GM21786 (cell line): Measurements from ENCODE around the gene JADE3.

Experiments used
- ATAC-seq: cut with Tn5 transposase; IDR thresholded peaks from one replicate; pipeline ENCODE4 v1.9.1; 2021; ENCODE audit not compliant: unreplicated experiment

Gene JADE3

GRCh38 chrX:46992070-46992469 lies 79.8 kb downstream of the JADE3 start:
- no peak for ATAC-seq

GRCh38 chrX:46994096-46994495 lies 81.9 kb downstream of the JADE3 start:
- no peak for ATAC-seq

DNA sequence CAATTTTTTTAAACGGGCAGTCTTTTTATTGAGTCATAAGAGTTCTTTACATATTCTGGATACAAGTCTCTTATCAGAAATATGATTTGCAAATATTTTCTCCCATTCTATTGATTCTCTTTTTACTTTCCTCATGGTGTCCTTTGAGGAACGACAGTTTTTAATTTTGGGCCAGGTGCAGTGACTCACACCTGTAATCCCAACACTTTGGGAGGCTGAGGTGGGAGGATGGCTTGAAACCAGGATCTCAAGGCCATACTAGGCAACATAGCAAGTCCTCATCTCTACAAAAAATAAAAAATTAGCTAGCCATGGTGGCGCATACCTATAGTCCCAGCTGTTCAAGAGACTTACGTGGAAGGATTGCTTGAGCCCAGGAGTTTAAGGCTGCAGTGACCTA lies 99.9 kb downstream of the JADE3 start:
- no peak for ATAC-seq

DNA sequence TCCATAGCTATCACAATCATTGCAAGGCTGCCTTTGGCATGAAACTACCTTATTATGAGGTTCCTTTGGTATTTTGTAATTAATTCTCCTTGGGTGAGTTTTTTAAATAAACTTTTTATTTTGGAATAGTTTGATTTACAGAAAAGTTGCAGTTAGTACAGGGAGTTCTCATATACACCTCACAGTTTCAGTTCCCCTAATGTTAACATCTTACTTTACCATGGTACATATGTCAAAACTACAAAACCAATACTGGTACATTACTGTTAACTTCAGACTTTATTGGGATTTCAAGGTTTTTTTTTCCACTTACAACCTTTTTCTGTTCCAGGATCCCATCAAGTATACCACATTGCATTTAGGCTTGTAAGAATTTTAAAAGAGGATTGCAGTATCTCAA lies 114.0 kb downstream of the JADE3 start:
- ATAC-seq, result no peak

- no peak for ATAC-seq
Measured at GRCh38 chrX:47030339-47030738, 118.1 kb downstream of the JADE3 start.

DNA sequence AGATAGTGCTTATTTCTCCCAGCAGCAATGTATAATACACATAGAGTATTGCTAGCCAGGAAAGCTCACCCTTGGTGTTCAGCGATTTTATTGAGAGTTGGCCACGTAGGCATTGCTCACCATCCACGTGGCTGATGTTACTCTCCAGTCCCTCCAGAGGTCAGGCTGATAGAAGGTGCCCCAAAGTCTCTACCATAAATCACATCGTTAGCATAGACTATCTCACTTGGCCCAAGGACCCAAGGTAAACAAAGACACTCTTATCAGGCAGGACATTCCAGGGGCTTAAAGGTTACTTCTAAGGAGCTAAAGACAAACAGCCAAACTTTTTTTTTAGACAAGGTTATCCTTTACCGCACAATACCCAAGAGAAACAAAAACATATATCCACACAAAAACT lies 135.8 kb downstream of the JADE3 start:
- ATAC-seq, result no peak

- ATAC-seq, result no peak
Measured at GRCh38 chrX:47059142-47059874, 147.1 kb downstream of the JADE3 start.

DNA sequence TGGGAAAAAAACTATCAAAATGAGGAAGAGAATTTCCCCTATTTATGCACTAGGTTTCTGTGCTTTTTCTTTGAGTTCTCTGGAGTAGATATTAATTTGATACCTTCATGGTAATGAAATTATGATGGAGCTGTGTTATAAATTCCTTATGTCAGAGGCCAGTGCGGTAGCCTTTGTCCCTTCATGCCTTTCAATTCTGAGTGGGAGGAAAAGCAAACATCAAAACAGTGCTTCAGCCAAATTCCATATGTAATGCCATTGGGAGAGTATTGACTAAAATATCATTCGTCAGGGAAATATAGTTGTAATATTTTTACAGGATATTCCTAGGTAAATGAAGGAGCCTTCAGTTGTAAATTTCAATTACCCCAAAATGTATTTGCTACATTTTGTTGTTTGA lies 148.5 kb downstream of the JADE3 start:
- ATAC-seq, result no peak

GRCh38 chrX:47061238-47061919 lies 149.2 kb downstream of the JADE3 start:
- ATAC-seq, result no peak

DNA sequence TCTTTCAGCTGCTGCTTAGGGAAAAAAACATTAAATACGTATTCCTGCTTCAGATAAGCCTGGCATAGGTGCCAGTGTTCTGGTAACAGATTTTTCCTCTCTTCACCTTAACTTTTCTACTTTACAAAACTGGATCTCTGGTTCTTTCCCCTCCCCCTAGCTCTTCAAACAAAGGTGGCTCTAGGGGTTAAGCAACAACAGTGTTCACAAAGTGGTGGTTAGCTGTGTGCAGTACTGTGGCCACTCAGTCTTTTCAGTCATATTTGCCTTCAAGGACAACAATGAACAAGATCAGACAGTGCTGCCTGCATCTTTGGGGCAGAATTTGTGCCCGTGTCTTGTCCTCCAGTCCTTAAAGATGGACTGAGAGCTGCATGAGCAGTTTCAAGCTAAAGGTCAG lies 151.0 kb downstream of the JADE3 start:
- ATAC-seq, result no peak

DNA sequence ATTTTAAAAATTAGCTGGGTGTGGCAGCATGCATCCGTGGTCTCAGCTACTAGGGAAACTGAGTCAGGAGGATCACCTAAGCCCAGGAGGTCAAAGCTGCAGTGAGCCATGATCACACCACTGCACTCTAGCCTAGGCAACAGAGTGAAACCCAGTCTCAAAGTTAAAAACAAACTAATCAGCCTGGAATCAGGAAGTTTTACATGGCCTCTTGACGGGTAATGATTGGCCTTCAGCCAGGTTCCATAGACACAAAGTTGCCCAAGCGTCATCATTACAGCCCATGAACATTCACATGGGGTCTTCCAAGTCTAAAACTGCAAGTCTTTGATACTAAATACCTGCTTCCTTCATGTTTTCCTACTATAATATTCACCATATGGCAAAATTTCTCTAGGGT lies 156.0 kb downstream of the JADE3 start:
- no peak for ATAC-seq

GRCh38 chrX:47068720-47069119 lies 156.5 kb downstream of the JADE3 start:
- ATAC-seq, result no peak

DNA sequence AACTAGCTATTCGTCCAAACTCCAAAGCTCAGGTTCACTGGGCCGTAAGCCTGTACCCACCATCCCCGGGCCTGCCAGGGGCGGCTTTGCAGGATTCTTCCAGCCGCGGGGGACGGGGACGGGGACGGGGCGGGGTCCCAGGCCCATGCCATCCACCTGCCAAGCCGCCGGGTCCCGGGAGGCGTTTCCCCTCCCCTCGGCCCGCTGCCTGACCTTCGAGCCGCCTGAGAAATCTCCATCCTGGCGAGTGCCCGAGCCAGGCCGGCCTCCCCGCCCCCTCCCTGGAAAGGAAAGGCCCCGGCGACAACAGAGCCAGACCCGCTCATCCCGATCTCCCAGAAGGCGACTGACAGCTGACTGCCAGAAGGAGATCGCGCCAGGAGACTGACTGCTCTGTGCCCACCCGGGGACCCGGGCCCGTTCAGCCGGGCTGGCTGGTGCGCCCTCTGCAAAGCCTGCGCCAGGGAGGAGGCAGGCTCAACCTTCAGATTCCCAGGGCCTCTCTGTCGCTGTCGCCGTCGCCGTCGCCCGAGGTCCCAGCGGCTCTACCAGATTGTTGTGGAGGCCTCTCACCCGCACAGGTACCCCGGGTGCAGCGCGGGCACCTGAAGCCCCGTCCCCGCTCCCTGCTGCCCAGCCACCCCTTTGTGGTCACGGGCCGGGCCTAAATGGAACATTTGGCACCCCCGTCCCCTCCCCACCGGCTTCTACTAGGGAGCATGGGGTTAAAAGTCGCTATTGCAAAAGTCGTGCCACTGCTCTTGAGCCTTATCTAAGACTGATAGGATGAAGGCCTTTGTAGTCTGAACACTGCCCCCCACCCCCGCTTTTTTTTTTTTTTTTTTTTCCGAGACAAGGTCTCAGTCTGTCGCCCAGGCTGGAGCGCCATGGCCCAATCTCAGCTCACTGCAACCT lies 166.2 kb downstream of the JADE3 start, which contains the start of gene RGN:
RGN (plus strand) TSS at position 315 of the 915 bp plus-strand sequence. CDS start 2,702 bp downstream, outside the sequence.
- no peak for ATAC-seq

DNA sequence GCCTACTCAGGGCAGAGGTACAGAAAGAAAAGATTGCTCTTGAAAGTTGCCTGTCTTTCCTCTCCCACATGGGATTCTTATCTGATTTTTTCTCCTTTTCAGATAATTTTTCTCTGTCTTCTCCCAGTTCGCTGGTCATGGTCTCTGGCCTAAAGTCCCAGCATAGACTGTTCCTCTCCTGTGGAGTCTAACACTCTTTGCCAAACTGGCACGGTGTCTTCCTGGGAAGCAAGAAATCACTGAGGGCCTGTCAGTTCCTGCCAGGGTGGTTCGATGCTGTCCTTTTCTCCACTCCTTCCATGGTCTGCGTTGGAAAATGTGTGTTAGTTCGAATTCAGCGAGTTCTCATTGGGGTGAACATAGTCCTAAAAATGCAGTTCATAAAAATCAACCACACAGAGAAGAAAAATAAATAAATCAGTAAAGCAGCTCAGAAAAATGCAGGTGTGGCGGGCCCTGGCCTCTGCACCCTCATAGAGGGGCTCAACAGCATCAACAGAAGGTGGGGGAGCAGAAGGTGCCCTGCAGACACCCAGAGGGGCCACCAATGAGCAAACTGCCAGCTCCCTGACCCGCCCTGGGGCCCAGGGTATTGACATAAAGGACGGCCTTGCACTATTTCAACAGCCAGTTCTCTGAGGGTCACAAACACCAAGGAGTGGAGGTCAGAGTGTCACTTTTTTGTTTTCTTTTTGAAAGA lies 168.1 kb downstream of the JADE3 start:
- ATAC-seq, result no peak

DNA sequence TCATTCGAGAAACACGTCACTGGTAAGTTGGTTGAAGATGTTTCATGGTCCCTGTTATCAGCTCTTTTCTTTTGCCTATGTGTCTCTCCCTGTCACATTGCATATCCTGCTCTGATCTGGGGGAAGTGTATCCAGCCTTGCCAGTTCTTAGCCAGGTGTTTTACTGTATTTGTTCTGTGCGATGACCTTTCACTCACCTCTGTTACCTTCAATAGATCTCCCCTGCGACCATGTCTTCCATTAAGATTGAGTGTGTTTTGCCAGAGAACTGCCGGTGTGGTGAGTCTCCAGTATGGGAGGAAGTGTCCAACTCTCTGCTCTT lies 168.7 kb downstream of the JADE3 start:
- ATAC-seq, result no peak

DNA sequence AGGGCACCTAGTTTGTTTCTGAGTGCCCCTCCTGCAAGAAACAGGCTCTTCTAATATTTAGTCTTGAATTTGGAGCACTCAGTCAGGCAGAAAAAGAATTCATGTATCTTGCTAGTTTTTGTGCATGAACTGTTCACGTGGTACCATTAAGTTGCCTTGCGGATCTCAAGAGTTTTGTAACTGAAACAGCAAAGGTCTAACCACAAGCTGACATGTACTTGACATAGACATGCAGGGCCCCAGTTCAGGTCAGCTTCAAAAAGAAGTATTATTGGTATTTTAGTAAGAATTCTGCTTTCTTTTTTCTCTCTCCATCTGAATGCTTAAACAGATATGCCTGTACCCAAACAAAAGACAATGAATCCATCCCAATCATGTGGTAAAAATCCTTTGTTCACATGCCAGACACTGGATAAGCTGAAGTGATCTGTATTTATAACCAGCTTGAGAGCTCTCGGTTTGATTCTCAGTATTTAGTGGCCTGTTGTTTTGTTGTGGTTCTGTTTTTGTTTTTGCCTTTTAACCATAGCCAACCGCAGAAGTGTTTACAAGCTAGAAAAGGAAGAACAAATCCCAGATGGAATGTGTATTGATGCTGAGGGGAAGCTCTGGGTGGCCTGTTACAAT lies 179.0 kb downstream of the JADE3 start:
- ATAC-seq, result no peak

GRCh38 chrX:47093248-47093647 lies 181.0 kb downstream of the JADE3 start:
- no peak for ATAC-seq

DNA sequence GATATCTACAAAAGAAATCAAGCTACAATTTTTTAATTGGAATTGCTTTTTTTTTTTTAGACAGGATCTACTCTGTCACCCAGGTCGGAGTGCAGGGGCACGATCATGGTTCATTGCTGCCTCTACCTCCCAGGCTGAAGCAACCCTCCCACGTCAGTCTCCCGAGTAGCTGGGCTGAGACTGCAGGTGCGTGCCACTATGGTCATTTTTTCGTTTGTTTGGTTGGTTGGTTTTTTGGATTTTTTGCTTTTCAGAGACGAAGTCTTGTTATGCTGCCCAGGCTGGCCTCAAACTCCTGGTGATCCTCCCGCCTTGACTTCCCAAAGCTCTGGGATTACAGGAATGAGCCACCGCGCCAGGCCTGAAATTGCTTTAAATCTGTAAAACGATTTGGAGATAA lies 181.6 kb downstream of the JADE3 start:
- ATAC-seq, result no peak

DNA sequence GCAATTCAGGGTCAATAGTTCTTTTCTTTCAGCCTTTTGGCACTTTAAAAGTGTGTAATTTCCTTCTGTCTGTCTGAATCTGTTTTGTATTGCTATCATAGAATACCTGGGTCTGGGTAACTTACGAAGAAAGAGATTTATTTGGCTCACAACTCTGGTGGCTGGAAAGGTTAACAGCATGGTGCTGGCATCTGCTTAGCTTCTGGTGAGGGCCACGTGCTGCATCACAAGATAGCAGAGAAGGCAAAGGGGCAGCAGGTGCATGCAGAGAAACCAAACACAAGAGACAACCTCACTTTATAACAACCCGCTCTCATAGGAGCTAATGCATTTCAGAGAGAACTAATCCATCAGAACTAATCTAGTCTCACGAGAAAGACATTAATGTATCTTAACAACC lies 184.8 kb downstream of the JADE3 start:
- ATAC-seq, result no peak

GRCh38 chrX:47098338-47099094 lies 186.3 kb downstream of the JADE3 start:
- ATAC-seq, result no peak
